GM12891 (cell line): ENCODE data around the gene SYT5. TPM values are rescaled to one million over a fixed set of nuclear protein-coding genes. Genes with fewer than 3 reads are reported as not detected.
"Not testable (repeated sequence)": the region's sequence is repeated elsewhere in the genome, so short reads cannot be mapped to it uniquely, and the experiment has no call there.

Experiments used
- DNase-seq: peaks from one replicate; pipeline ENCODE4 v3.0.0; 2011; ENCODE audit warnings: low spot score; ENCODE audit not compliant: insufficient read length
- FAIRE-seq: peaks from 2 replicates; lab custom pipeline; 2011; peaks lifted over from hg19 to GRCh38; lab: Jason Lieb, UNC
- PAX5 ChIP-seq: IDR thresholded peaks from 2 replicates; pipeline ENCODE4 v1.6.1; 2011; ENCODE audit warnings: low read length, moderate library complexity, mild to moderate bottlenecking; ENCODE audit not compliant: insufficient read depth, severe bottlenecking
- POLR2A ChIP-seq: IDR thresholded peaks from 2 replicates; pipeline ENCODE4 v1.6.1; 2011; ENCODE audit warnings: low read depth, low read length, control low read depth
- POLR2AphosphoS5 ChIP-seq: IDR thresholded peaks from 2 replicates; pipeline ENCODE4 v1.6.1; 2011; ENCODE audit warnings: low read depth, low read length, control low read depth
- POU2F2 ChIP-seq: IDR thresholded peaks from 2 replicates; pipeline ENCODE4 v1.6.1; 2011; ENCODE audit warnings: low read depth, mild to moderate bottlenecking, control low read depth, low read length, moderate library complexity
- SPI1 ChIP-seq: IDR thresholded peaks from 2 replicates; pipeline ENCODE4 v1.6.1; 2011; ENCODE audit warnings: low read depth, low read length, control low read depth
- TAF1 ChIP-seq: IDR thresholded peaks from 2 replicates; pipeline ENCODE4 v1.6.1; 2011; ENCODE audit warnings: low read depth, low read length, control low read depth
- polyA plus RNA-seq: library from polyadenylated mRNA; unstranded; fragments of >200 nt; gene quantifications from one replicate; pipeline ENCODE4 v1.2.1, GENCODE V29; 2012; ENCODE audit warnings: low read depth, missing spikeins, inconsistent platforms; ENCODE audit not compliant: missing spikeins

Gene SYT5
- 0.10 TPM for polyA plus RNA-seq

DNA sequence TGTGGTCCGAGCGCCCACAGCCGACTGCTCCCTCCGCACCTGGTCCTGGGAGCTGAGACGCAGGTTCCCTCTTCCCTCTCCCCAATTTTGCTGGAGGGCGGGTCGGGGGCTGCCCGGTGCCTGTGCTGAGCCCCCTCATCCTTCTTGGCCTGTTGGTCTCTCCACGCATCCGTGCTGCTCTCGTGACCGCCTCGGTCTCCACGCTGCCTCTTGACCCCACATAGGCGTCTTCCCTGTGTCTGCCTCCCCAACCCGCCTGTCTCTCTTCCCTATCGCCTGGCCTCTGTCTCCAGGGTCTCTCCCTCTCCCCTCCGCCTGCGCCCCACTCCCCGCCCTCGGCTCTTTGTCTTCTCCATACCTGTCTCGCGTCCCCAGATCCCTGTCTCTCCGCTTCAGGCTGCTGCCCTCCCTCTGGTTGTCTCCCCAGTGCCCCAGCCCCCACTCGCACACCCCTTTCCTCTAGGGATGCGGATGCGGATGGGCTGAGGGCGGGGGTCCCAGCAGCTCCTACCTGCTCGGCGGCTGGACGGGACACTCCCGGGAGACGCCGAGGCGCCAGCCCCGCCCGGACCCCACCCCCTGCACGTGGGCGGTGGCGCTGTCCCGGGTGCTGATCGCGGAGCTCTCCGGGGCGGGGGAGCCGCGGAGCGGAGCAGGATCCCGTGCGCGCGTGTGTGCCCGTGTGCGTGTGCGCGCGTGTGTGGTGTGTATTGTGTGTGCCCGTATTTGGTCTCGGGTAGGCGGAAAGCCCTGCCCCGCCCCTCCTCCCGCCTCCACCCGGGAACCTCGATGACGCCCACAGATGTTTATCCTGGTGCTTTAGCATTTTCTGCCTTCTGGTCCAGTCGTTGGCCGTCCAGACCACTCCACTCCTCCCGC lies at the start of gene SYT5:
TSS of gene SYT5 (minus strand) at position 684 of the 879 bp plus-strand sequence. CDS start 1,248 bp downstream, outside the sequence.
- DNase-seq (peak; percentile 78), FAIRE-seq (no peak)
- TF ChIP-seq SPI1, result no peak
- no peak for TF ChIP-seq POLR2A
- no peak for TF ChIP-seq POLR2AphosphoS5
- TF ChIP-seq PAX5, result no peak
- TF ChIP-seq POU2F2, result no peak
- TF ChIP-seq TAF1, result no peak

DNA sequence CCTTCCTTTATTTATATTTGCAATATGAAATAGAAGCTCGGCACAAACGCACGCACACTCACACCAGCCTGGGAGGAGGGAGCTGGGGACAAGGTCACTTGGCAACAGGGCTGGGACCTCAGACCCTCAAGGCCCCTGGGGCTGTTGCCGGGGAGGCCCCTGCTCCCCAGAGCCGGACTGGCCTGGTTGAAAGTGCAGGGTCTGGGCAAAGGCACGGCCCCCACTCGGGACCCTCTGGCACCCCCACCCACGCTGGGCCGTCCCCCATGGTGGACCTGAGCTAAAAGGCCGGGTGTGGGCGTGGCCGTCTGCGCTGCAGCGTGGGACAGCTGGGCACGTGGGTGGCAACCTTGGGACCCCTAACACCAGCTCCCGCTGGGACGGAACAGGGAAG lies 49.7 kb upstream of the SYT5 start:
- DNase-seq (no peak), FAIRE-seq (no peak)
- no peak for TF ChIP-seq POU2F2
- no peak for TF ChIP-seq PAX5
- TF ChIP-seq POLR2A, result no peak
- no peak for TF ChIP-seq SPI1
- TF ChIP-seq POLR2AphosphoS5, result no peak
- TF ChIP-seq TAF1, result no peak

DNA sequence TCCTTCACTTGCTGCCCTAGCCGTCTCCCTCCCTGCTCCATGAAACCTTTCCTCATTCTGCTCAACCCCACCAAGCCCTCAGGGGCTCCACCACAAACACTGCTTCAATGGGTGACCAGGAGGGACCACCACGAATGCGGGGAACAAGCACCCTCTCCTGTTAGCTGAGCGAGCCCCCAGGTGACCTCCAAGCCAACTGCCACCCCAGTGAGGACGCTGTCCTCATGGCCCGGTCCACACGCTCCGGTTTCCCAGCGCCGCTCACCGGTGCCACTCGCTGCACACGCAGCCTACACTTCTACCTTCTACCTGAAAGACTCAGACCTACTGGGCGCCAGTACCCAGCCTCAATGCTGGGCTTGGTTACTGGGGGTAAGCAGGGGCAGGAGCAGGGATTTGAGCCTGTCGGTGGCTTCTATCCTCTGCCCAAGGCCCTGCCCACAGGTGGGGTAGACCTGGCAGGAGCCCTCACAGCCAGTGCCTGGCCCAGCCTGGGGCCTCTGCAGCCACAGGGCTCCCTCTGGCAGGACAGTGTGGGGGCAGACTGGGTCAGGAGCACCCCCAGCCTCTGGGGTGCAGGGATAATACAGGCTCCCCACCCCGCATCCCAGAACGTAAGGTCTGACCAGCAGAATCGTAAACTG lies 49.2 kb upstream of the SYT5 start:
- no peak for FAIRE-seq
- DNase-seq, result no peak
- TF ChIP-seq SPI1 (no peak), POU2F2 (no peak), TAF1 (no peak), POLR2AphosphoS5 (no peak), PAX5 (no peak), POLR2A (no peak)

GRCh38 chr19:55228403-55229031 lies 48.4 kb upstream of the SYT5 start, which contains the start of gene TMEM86B:
Gene TMEM86B, minus strand, starts transcription at chr19:55228763. Its CDS starts 22 bp downstream, at chr19:55228741.
- FAIRE-seq (no peak), DNase-seq (no peak)
- no peak for TF ChIP-seq SPI1
- no peak for TF ChIP-seq POLR2A
- no peak for TF ChIP-seq TAF1
- TF ChIP-seq PAX5, result no peak
- no peak for TF ChIP-seq POU2F2
- no peak for TF ChIP-seq POLR2AphosphoS5

- TF ChIP-seq POU2F2 (no peak), SPI1 (no peak), PAX5 (no peak), TAF1 (no peak), POLR2AphosphoS5 (no peak)
- DNase-seq (no peak), FAIRE-seq (no peak)
These were observed 47.9 kb upstream of the SYT5 start for GRCh38 chr19:55228015-55228391.

- no peak; the same call in 1 of the 2 replicates for TF ChIP-seq POLR2A
- no peak for TF ChIP-seq TAF1
- no peak for TF ChIP-seq PAX5
- TF ChIP-seq POLR2AphosphoS5, result no peak
- TF ChIP-seq SPI1, result no peak
- no peak for TF ChIP-seq POU2F2
- FAIRE-seq, result no peak
- no peak for DNase-seq
These were observed 47.3 kb upstream of the SYT5 start for GRCh38 chr19:55227241-55228014.

DNA sequence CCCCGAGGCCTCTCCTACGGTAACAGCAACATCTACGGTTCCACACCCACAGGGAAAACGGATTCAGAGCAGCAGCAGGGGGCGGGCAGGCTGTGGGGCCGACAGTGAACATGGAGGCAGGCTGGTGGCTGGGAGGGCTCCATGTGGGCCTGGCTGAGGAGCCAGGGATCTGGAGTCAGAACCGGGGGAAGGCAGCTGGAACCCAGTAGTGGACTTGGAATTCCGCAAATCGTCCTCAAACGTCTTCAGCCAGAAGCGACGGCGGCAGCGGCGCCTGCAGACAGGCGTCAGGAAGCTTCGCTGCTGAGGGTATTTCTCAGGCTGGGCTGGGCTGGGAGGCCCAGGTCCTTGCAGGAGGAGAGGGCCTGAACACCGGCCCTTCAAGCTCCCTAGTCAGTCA lies 46.7 kb upstream of the SYT5 start:
- FAIRE-seq, result no peak
- DNase-seq, result no peak
- TF ChIP-seq POU2F2 (no peak), SPI1 (no peak), TAF1 (no peak), POLR2AphosphoS5 (no peak), PAX5 (no peak), POLR2A (no peak)

DNA sequence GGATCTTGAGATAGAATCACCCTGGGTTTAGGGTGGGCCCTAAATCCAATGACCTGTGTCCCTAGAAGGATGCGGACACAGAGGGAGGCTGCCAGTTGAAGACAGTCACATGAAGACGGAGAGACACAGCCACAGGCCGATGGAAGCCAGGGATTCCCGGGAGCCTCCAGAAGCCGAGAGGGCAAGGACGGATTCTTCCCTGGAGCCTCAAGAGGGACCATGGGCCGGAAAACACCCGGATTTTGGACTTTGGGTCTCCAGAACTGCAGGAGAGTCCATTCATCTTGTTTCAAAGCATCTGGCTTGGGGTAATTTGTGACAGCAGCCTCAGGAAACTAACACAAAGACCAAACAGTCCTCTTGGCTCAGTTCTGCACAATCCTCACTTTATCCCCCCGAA lies 46.2 kb upstream of the SYT5 start:
- DNase-seq (no peak), FAIRE-seq (no peak)
- no peak for TF ChIP-seq TAF1
- no peak for TF ChIP-seq PAX5
- no peak for TF ChIP-seq POLR2A
- no peak for TF ChIP-seq POLR2AphosphoS5
- TF ChIP-seq SPI1, result no peak
- TF ChIP-seq POU2F2, result no peak

DNA sequence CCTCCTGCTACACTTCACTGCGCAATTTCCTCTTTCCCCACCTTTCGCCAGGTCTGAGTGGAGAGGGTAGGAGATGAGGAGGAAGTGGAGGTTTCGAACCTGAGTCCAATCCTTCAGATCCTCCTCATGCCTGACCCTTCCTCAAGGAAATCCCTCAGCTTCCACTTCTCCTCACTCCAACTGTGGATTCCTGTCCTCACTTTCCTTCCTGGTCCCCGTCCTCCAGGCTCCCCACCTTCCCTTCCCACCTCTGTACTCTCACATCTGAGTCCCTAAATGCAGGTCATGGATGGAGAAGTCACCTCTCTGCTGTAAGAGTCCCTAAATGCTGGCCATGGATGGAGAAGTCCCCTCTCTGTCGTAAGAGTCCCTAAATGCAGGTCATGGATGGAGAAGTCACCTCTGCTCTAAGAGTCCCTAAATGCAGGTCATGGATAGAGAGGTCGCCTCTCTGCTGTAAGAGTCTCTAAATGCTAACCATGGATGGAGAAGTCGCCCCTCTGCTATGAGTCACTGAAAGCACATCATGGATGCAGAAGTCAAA lies 45.4 kb upstream of the SYT5 start:
- peak; percentile 8 for DNase-seq
- TF ChIP-seq PAX5 (no peak), SPI1 (no peak), POLR2AphosphoS5 (peak; percentile 36; the same call in 1 of the 2 replicates)
- peak; percentile 23 for FAIRE-seq

- FAIRE-seq, DNase-seq: not testable (repeated sequence)
These were observed 44.8 kb upstream of the SYT5 start for GRCh38 chr19:55224679-55225414.
